Measurements from ENCODE around the gene CX3CL1.
A peak's percentile ranks its signal among the peaks of the same experiment; 100 is the strongest.

The CX3CL1 gene

DNA sequence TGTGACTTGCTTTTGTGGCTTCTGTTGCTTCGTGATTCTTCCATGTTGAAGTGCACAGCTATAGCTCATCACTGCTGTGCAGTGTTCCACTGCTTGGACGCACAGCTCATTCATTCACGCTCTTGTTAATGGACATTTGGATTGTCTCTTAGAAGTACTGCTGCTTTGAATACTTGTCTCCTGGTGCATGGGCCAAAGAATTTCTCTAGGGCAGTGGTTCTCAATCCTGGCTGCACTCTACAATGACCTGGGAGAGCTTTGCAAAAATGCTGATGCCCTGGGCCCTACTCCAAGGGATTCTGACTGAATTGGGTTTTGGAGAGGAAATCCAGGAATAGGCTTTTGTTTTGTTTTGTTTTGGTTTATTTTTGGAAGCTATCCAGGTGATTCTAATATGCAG, 52.3 kb downstream of the CX3CL1 start:
- no peak overlapping the region for H3K27ac ChIP-seq
- no peak overlapping the region for H3K4me3 ChIP-seq

DNA sequence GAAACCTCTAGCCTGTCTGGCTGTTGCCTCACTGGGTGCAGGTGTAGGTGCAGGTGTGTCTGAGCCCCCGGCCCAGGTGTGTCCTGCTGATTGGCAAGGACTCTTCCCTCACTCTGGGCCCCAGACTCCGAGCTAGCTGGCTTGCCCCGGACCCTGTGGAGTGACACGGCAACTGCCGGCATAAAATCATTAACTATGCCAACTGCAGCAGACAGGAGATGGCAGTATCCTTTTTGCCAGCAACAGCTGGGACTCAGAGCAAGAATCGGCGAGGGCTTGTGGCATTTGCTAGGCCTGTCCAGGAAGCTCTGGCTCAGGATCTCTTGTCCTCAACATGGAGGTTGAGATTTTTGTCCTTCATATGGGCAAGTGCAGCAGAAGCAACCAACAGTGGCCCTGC, 54.1 kb downstream of the CX3CL1 start:
- H3K4me3 ChIP-seq, result no peak overlapping the region
- no peak overlapping the region for H3K27ac ChIP-seq

- Histone ChIP-seq H3K27ac (no peak overlapping the region), H3K4me3 (no peak overlapping the region)
Observed at GRCh38 chr16:57427307-57427706, 55.0 kb downstream of the CX3CL1 start.

- Histone ChIP-seq H3K4me3 (no peak overlapping the region), H3K27ac (no peak overlapping the region)
Observed at GRCh38 chr16:57427824-57428223, 55.5 kb downstream of the CX3CL1 start.

DNA sequence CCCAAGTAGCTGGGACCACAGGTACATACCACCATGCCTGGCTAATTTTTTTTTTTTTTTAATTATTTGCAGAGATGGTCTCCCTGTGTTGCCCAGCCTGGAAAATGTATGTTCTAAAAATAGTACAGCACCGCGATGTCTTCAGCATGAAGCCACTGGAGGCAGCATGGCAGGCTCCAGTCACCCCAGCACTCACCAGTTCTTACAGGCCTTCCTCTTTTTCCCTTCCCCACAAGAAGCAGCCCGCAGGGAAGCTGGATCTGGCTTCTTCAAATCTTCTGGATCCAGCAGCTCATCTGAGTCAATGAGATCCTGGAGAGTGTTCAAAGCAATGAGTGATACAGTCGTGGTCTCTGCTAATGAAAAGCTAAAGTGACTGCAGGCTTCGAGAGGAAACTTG, 58.7 kb downstream of the CX3CL1 start:
- Histone ChIP-seq H3K4me3 (no peak overlapping the region), H3K27ac (no peak overlapping the region)

DNA sequence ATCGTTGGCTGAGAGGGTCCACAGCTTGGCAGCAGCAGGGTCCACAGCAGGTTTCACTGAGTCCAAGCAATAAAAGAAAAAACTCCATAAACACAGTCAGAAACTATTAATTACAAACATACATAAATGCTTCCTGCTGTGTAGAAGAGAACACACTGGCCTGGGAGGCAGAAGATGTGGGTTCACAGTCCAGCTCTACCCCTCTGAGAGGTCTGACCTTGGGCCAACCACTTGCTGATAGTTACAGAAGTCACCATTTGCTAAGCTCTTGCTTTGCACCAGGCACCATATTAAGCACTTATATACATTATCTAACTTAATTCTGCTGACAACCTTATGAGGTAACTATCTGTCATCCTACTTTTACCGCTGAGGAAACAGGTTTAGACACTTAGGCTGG, 60.2 kb downstream of the CX3CL1 start:
- Histone ChIP-seq H3K4me3 (no peak overlapping the region), H3K27ac (peak overlapping the region in 1 of 21 experiments; percentile 2)

DNA sequence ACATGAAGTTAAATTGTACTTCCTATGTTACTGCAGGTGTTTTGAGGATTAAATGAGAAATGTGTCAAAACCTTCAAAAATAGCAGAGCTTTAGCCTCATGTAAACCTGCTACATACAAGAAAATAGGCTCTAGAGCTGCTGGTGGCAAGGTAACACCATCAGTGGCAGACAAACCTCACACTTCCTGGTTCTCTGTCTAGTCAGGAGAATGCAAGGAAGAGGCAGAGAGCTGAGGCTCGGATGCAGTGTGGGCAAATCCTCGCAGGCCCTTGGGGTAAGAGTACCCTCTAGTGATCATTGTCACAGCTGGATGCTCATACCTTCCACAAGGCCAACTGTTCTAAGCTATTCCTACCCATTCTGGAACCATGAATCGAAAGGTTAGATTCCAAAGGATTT, 60.7 kb downstream of the CX3CL1 start:
- no peak overlapping the region for H3K4me3 ChIP-seq
- H3K27ac ChIP-seq, result peak overlapping the region in 1 of 21 experiments; percentile 2

GRCh38 chr16:57434003-57434402, 61.7 kb downstream of the CX3CL1 start:
- Histone ChIP-seq H3K27ac (no peak overlapping the region), H3K4me3 (no peak overlapping the region)

All from skin epidermis (tissue), 12 donors.